GM23248 (cell line): Measurements from ENCODE around the gene EMILIN2.

Experiments
- EZH2 ChIP-seq: fragments of 200-600 bp; sonication (generic); IDR thresholded peaks from 2 replicates; pipeline ENCODE4 v1.6.1; 2018; ENCODE audit warnings: antibody characterized with exemption, mild to moderate bottlenecking; ENCODE audit not compliant: insufficient read depth, poor library complexity, severe bottlenecking
- EZH2phosphoT487 ChIP-seq: fragments of 200-600 bp; sonication (generic); IDR thresholded peaks from 2 replicates; pipeline ENCODE4 v1.6.1; 2018; ENCODE audit warnings: antibody characterized with exemption, moderate library complexity, mild to moderate bottlenecking, low read depth; ENCODE audit not compliant: insufficient read depth

DNA sequence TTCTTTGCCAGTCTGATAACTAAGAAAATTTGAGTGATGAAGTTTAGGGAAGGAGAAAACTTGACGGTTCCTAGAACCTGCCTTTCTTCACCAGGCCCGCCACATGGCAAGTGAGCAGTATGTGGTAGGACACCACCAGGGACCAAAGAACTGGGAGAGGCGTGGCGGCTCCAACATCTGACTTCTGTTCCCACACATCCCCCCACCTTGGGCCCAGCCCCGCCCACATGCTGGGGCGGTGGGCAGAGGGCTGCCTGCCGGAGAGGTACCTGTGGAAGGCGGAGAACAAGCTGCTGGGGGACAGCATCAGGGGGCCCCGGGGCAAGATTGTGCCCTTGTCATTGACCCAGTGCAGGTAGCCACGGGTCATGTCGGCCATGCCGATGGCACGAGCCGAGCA lies 75.0 kb downstream of the EMILIN2 start:
- TF ChIP-seq EZH2 (no peak), EZH2phosphoT487 (no peak)
